Measurements from ENCODE around the gene TMEM254.
"Not testable (repeated sequence)": the region's sequence is repeated elsewhere in the genome, so short reads cannot be mapped to it uniquely, and the experiment has no call there.

Gene TMEM254

GRCh38 chr10:80132299-80133139 lies 54.1 kb downstream of the TMEM254 start, which contains the start of gene PLAC9:
TSS of gene PLAC9 (plus strand) at chr10:80132730. CDS start at chr10:80132763, 33 bp downstream.
- no peak for DNase-seq (ENCODE audit: low read depth in 2 of 2, low spot score in 1 of 2)

- DNase-seq (ENCODE audit: low read depth in 2 of 2, low spot score in 1 of 2), result no peak
Observed at GRCh38 chr10:80133206-80133605, 54.7 kb downstream of the TMEM254 start.

DNA sequence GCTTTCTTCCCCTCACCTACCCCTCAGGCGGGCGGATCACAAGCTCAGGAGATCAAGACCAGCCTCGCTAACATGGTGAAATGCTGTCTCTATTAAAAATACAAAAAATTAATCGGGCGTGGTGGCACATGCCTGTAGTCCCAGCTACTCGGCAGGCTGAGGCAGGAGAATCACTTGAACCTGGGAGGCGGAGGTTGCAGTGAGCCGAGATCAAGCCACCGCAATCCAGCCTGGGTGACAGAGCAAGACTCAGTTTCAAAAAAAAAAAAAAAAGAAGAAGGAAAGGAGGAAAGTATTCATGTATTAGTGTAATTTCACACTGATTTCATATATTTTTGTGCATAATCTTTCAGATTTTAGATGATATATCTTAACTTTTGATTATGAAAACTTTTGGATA lies 55.2 kb downstream of the TMEM254 start:
- DNase-seq (ENCODE audit: low read depth in 2 of 2, low spot score in 1 of 2), result not testable (repeated sequence)

- DNase-seq (ENCODE audit: low read depth in 2 of 2, low spot score in 1 of 2), result no peak
Observed at GRCh38 chr10:80136134-80136571, 57.7 kb downstream of the TMEM254 start.

- no peak for DNase-seq (ENCODE audit: low read depth in 2 of 2, low spot score in 1 of 2)
Observed at GRCh38 chr10:80137031-80137862, 58.8 kb downstream of the TMEM254 start.

- DNase-seq (ENCODE audit: low read depth in 2 of 2, low spot score in 1 of 2), result no peak
Observed at GRCh38 chr10:80137920-80138319, 59.5 kb downstream of the TMEM254 start.

- no peak for DNase-seq (ENCODE audit: low read depth in 2 of 2, low spot score in 1 of 2)
Observed at GRCh38 chr10:80139265-80139664, 60.8 kb downstream of the TMEM254 start.

- no peak for DNase-seq (ENCODE audit: low read depth in 2 of 2, low spot score in 1 of 2)
Observed at GRCh38 chr10:80140251-80140650, 61.8 kb downstream of the TMEM254 start.

- no peak for DNase-seq (ENCODE audit: low read depth in 2 of 2, low spot score in 1 of 2)
Observed at GRCh38 chr10:80141696-80142460, 63.4 kb downstream of the TMEM254 start.

All from stimulated activated CD8-positive, alpha-beta memory T cell treated with anti-CD3 and anti-CD28 coated beads, Interleukin-4, amount 100 ng/mL, for 4 hours (primary cell).